ENCODE results near the gene AK5.
"Not testable (repeated sequence)": the region's sequence is repeated elsewhere in the genome, so short reads cannot be mapped to it uniquely, and the experiment has no call there.

AK5 gene

GRCh38 chr1:77310924-77311323 lies 29.1 kb downstream of the AK5 start:
- H2AK5ac ChIP-seq (ENCODE audit: low read depth, low read length): no peak overlapping the region
- no peak overlapping the region for H3K14ac ChIP-seq (ENCODE audit: low read length)
- H3K18ac ChIP-seq (ENCODE audit: low read length): no peak overlapping the region
- peaks cover 1% of the 10 kb centered on the region in 2 donors for H3K4me1 ChIP-seq (ENCODE audit: control insufficient read depth in 2 of 2, insufficient read depth in 1 of 2, low read depth in 1 of 2, low read length in 2 of 2)
- no CpG with 5 or more reads among the region's 3 CpGs for WGBS, 2 donors (ENCODE audit: extremely low coverage in 2 of 2, insufficient read length in 2 of 2, insufficient replicate concordance in 1 of 2)
- H3K4me3 ChIP-seq (ENCODE audit: low read length in 2 of 2): no peak overlapping the region
- no peak overlapping the region for H4K91ac ChIP-seq (ENCODE audit: low read depth, low read length, poor library complexity)
- no peak overlapping the region for H2BK120ac ChIP-seq (ENCODE audit: low read depth, low read length)
- H2BK12ac ChIP-seq (ENCODE audit: low read length): no peak overlapping the region
- H3K9ac ChIP-seq (ENCODE audit: low read depth, low read length, poor library complexity): no peak overlapping the region
- peaks cover 0 to 4% of the 10 kb centered on the region in 2 donors for H3K9me3 ChIP-seq (replicated peaks in 1 of 2; ENCODE audit: control insufficient read depth in 2 of 2, insufficient read depth in 1 of 2, low read depth in 1 of 2, low read length in 2 of 2)
- no peak for DNase-seq (ENCODE audit: low spot score)
- H3K79me1 ChIP-seq (ENCODE audit: low read depth, low read length): no peaks in the 10 kb centered on the region
- no peak overlapping the region for H3K27ac ChIP-seq (replicated peaks; ENCODE audit: low read length)
- H3K27me3 ChIP-seq (ENCODE audit: control insufficient read depth in 3 of 3, insufficient read depth in 3 of 3, low read depth in 1 of 3, low read length in 3 of 3): no peaks in the 10 kb centered on the region
- H4K8ac ChIP-seq (ENCODE audit: low read depth, low read length): no peak overlapping the region
- H2AFZ ChIP-seq (ENCODE audit: low read length): no peak overlapping the region
- H2BK5ac ChIP-seq (ENCODE audit: low read length): no peak overlapping the region
- H2BK15ac ChIP-seq (ENCODE audit: low read length): no peak overlapping the region
- H3K4me2 ChIP-seq (ENCODE audit: insufficient read depth, low read length, poor library complexity, severe bottlenecking): no peak overlapping the region
- no peaks in the 10 kb centered on the region for H3K36me3 ChIP-seq (replicated peaks in 1 of 2; ENCODE audit: control insufficient read depth in 2 of 2, insufficient read depth in 2 of 2, low read length in 2 of 2)
- no peak overlapping the region for H3K23ac ChIP-seq (ENCODE audit: low read depth, low read length, poor library complexity)
- H3K4ac ChIP-seq (ENCODE audit: low read length): no peak overlapping the region

GRCh38 chr1:77312364-77312763 lies 30.5 kb downstream of the AK5 start:
- H3K27ac ChIP-seq (replicated peaks; ENCODE audit: low read length); H2BK5ac ChIP-seq (ENCODE audit: low read length); H3K9me3 ChIP-seq (replicated peaks in 1 of 2; ENCODE audit: control insufficient read depth in 2 of 2, insufficient read depth in 1 of 2, low read depth in 1 of 2, low read length in 2 of 2); H2BK15ac ChIP-seq (ENCODE audit: low read length); H3K4ac ChIP-seq (ENCODE audit: low read length); H3K36me3 ChIP-seq (replicated peaks in 1 of 2; ENCODE audit: control insufficient read depth in 2 of 2, insufficient read depth in 2 of 2, low read length in 2 of 2); H3K4me2 ChIP-seq (ENCODE audit: insufficient read depth, low read length, poor library complexity, severe bottlenecking); H2BK12ac ChIP-seq (ENCODE audit: low read length); H3K23ac ChIP-seq (ENCODE audit: low read depth, low read length, poor library complexity); H4K91ac ChIP-seq (ENCODE audit: low read depth, low read length, poor library complexity); H3K79me1 ChIP-seq (ENCODE audit: low read depth, low read length); H2BK120ac ChIP-seq (ENCODE audit: low read depth, low read length); H3K9ac ChIP-seq (ENCODE audit: low read depth, low read length, poor library complexity); H4K8ac ChIP-seq (ENCODE audit: low read depth, low read length); H3K4me3 ChIP-seq (ENCODE audit: low read length in 2 of 2); H2AK5ac ChIP-seq (ENCODE audit: low read depth, low read length); H3K4me1 ChIP-seq (ENCODE audit: control insufficient read depth in 2 of 2, insufficient read depth in 1 of 2, low read depth in 1 of 2, low read length in 2 of 2); H3K18ac ChIP-seq (ENCODE audit: low read length); DNase-seq (ENCODE audit: low spot score); H2AFZ ChIP-seq (ENCODE audit: low read length); H3K14ac ChIP-seq (ENCODE audit: low read length); H3K27me3 ChIP-seq (ENCODE audit: control insufficient read depth in 3 of 3, insufficient read depth in 3 of 3, low read depth in 1 of 3, low read length in 3 of 3): not testable (repeated sequence)
- WGBS, 2 donors (ENCODE audit: extremely low coverage in 2 of 2, insufficient read length in 2 of 2, insufficient replicate concordance in 1 of 2): no CpG with 5 or more reads among the region's 5 CpGs

DNA sequence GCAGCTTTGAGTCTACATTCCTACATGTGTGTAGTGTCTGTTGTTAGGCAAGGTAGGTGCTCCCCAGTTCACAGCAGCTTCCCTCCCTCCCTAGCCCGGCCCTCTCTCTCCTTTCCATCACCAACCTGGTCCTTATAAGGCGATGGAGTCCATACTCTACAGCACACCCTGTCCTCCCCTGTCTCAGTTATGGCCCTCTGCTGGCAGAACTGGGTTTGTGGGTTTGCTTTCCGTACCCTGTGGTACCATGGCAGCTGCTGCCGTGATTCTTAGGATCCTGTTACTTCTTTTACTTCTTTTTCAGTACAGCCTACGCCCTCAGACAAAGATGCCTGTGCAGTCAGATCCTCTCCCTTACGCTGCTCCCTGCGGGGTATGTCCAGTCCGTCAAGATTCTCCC lies 31.7 kb downstream of the AK5 start:
- Histone ChIP-seq H2AK5ac (ENCODE audit: low read depth, low read length) (no peak overlapping the region), H2BK120ac (ENCODE audit: low read depth, low read length) (no peak overlapping the region), H3K27me3 (ENCODE audit: control insufficient read depth in 3 of 3, insufficient read depth in 3 of 3, low read depth in 1 of 3, low read length in 3 of 3) (no peaks in the 10 kb centered on the region), H3K18ac (ENCODE audit: low read length) (no peak overlapping the region), H2BK12ac (ENCODE audit: low read length) (no peak overlapping the region), H2BK15ac (ENCODE audit: low read length) (no peak overlapping the region), H2AFZ (ENCODE audit: low read length) (peak overlapping the region; percentile 17), H3K79me1 (ENCODE audit: low read depth, low read length) (no peaks in the 10 kb centered on the region), H3K4me3 (ENCODE audit: low read length in 2 of 2) (no peak overlapping the region), H2BK5ac (ENCODE audit: low read length) (no peak overlapping the region), H3K23ac (ENCODE audit: low read depth, low read length, poor library complexity) (no peak overlapping the region), H3K4ac (ENCODE audit: low read length) (no peak overlapping the region), H3K14ac (ENCODE audit: low read length) (no peak overlapping the region), H3K4me2 (ENCODE audit: insufficient read depth, low read length, poor library complexity, severe bottlenecking) (no peak overlapping the region), H3K36me3 (replicated peaks in 1 of 2; ENCODE audit: control insufficient read depth in 2 of 2, insufficient read depth in 2 of 2, low read length in 2 of 2) (no peaks in the 10 kb centered on the region), H4K8ac (ENCODE audit: low read depth, low read length) (no peak overlapping the region), H3K4me1 (ENCODE audit: control insufficient read depth in 2 of 2, insufficient read depth in 1 of 2, low read depth in 1 of 2, low read length in 2 of 2) (peaks cover 1 to 2% of the 10 kb centered on the region in 2 donors), H3K27ac (replicated peaks; ENCODE audit: low read length) (no peak overlapping the region), H3K9ac (ENCODE audit: low read depth, low read length, poor library complexity) (no peak overlapping the region), H3K9me3 (replicated peaks in 1 of 2; ENCODE audit: control insufficient read depth in 2 of 2, insufficient read depth in 1 of 2, low read depth in 1 of 2, low read length in 2 of 2) (peaks cover 0 to 2% of the 10 kb centered on the region in 2 donors), H4K91ac (ENCODE audit: low read depth, low read length, poor library complexity) (no peak overlapping the region)
- DNase-seq (ENCODE audit: low spot score): peak; percentile 17
- WGBS, 2 donors (ENCODE audit: extremely low coverage in 2 of 2, insufficient read length in 2 of 2, insufficient replicate concordance in 1 of 2): no CpG with 5 or more reads among the region's 8 CpGs

DNA sequence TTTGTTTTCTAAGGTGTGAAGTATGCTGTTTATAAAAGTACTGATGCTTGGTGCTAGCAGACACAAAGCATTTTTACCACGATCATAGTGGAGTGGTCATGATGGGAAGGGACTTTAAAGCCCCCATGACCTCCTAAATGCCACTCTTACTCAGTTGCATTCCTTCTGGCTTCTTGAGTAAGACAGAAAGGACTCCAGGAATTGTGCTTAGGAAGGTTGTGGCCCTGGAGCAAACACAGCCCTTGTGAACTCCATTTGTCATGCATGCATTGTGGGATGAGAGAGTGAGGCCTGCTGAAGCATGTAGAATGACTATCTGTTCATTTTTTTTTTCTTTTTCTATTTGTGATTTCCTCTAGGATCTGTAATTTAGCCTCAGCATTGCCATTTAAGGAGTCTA lies 34.2 kb downstream of the AK5 start:
- Histone ChIP-seq H3K4me2 (ENCODE audit: insufficient read depth, low read length, poor library complexity, severe bottlenecking) (no peak overlapping the region), H3K4me1 (ENCODE audit: control insufficient read depth in 2 of 2, insufficient read depth in 1 of 2, low read depth in 1 of 2, low read length in 2 of 2) (peaks cover 1 to 2% of the 10 kb centered on the region in 2 donors), H3K27me3 (ENCODE audit: control insufficient read depth in 3 of 3, insufficient read depth in 3 of 3, low read depth in 1 of 3, low read length in 3 of 3) (no peaks in the 10 kb centered on the region), H4K8ac (ENCODE audit: low read depth, low read length) (no peak overlapping the region), H2AK5ac (ENCODE audit: low read depth, low read length) (no peak overlapping the region), H4K91ac (ENCODE audit: low read depth, low read length, poor library complexity) (no peak overlapping the region), H2AFZ (ENCODE audit: low read length) (peak overlapping the region; percentile 56), H3K79me1 (ENCODE audit: low read depth, low read length) (no peaks in the 10 kb centered on the region), H3K9ac (ENCODE audit: low read depth, low read length, poor library complexity) (no peak overlapping the region), H3K36me3 (replicated peaks in 1 of 2; ENCODE audit: control insufficient read depth in 2 of 2, insufficient read depth in 2 of 2, low read length in 2 of 2) (no peaks in the 10 kb centered on the region), H3K4ac (ENCODE audit: low read length) (no peak overlapping the region), H2BK12ac (ENCODE audit: low read length) (no peak overlapping the region), H2BK5ac (ENCODE audit: low read length) (no peak overlapping the region), H2BK120ac (ENCODE audit: low read depth, low read length) (no peak overlapping the region), H3K14ac (ENCODE audit: low read length) (no peak overlapping the region), H3K18ac (ENCODE audit: low read length) (no peak overlapping the region), H3K27ac (replicated peaks; ENCODE audit: low read length) (no peak overlapping the region), H3K9me3 (replicated peaks in 1 of 2; ENCODE audit: control insufficient read depth in 2 of 2, insufficient read depth in 1 of 2, low read depth in 1 of 2, low read length in 2 of 2) (peaks cover 0 to under 1% of the 10 kb centered on the region in 2 donors), H3K23ac (ENCODE audit: low read depth, low read length, poor library complexity) (no peak overlapping the region), H3K4me3 (ENCODE audit: low read length in 2 of 2) (no peak overlapping the region), H2BK15ac (ENCODE audit: low read length) (no peak overlapping the region)
- WGBS, 2 donors (ENCODE audit: extremely low coverage in 2 of 2, insufficient read length in 2 of 2, insufficient replicate concordance in 1 of 2): no CpG with 5 or more reads among the region's 1 CpG
- DNase-seq (ENCODE audit: low spot score): no peak
